ENCODE measurements around the gene VCAM1. TPM values are rescaled to one million over a fixed set of nuclear protein-coding genes. Genes with fewer than 3 reads are reported as not detected.

Gene VCAM1
- polyA plus RNA-seq, 1 donor from 2014 or later, result 3.2 TPM

- no peak overlapping the region for H3K4me3 ChIP-seq (ENCODE audit: low read length)
- no peak overlapping the region for H3K27ac ChIP-seq (ENCODE audit: low read length)
- TF ChIP-seq MXI1 (conservative IDR thresholded peaks at IDR 0.05; ENCODE audit: poor library complexity, severe bottlenecking) (no peak), TAF1 (IDR thresholded peaks at IDR 0.05; ENCODE audit: low read depth) (no peak), SMC3 (conservative IDR thresholded peaks at IDR 0.05; ENCODE audit: poor library complexity) (no peak), CTCF (IDR thresholded peaks at IDR 0.05; ENCODE audit: poor library complexity, severe bottlenecking) (no peak), REST (IDR thresholded peaks at IDR 0.05; ENCODE audit: borderline replicate concordance) (no peak), POLR2AphosphoS5 (IDR thresholded peaks at IDR 0.05) (no peak), EP300 (conservative IDR thresholded peaks at IDR 0.05; ENCODE audit: poor library complexity, severe bottlenecking) (no peak), RAD21 (conservative IDR thresholded peaks at IDR 0.05) (no peak), EZH2 (IDR thresholded peaks at IDR 0.05; ENCODE audit: borderline replicate concordance, insufficient read depth, low read length, poor library complexity, severe bottlenecking) (no peak)
- H3K9me3 ChIP-seq (ENCODE audit: low read length), result no peaks in the 10 kb centered on the region
- H4K20me1 ChIP-seq (ENCODE audit: insufficient read depth), result no peaks in the 10 kb centered on the region
- no peaks in the 10 kb centered on the region for H3K36me3 ChIP-seq (ENCODE audit: insufficient read depth, low read length)
- H2AFZ ChIP-seq (ENCODE audit: low read depth, low read length), result no peak overlapping the region
- no peak overlapping the region for H3K9ac ChIP-seq (ENCODE audit: low read length)
- H3K27me3 ChIP-seq (ENCODE audit: insufficient read depth, low read depth, low read length), result no peaks in the 10 kb centered on the region
- no peaks in the 10 kb centered on the region for H3F3A ChIP-seq (ENCODE audit: insufficient read depth, low read length, poor library complexity, severe bottlenecking)
- H3K4me2 ChIP-seq (ENCODE audit: low read length), result no peak overlapping the region
- H3K79me2 ChIP-seq (replicated peaks; ENCODE audit: insufficient read depth, low read length), result no peaks in the 10 kb centered on the region
- H3K9me2 ChIP-seq (ENCODE audit: insufficient read depth, low read length), result no peaks in the 10 kb centered on the region
Measured at GRCh38 chr1:100736324-100736723, 16.8 kb downstream of the VCAM1 start.

- Histone ChIP-seq H3K27ac (ENCODE audit: low read length) (no peak overlapping the region), H4K20me1 (ENCODE audit: insufficient read depth) (no peaks in the 10 kb centered on the region), H3K9me2 (ENCODE audit: insufficient read depth, low read length) (no peaks in the 10 kb centered on the region), H3K9ac (ENCODE audit: low read length) (no peak overlapping the region), H3K27me3 (ENCODE audit: insufficient read depth, low read depth, low read length) (no peaks in the 10 kb centered on the region), H3K36me3 (ENCODE audit: insufficient read depth, low read length) (no peaks in the 10 kb centered on the region), H3K9me3 (ENCODE audit: low read length) (no peaks in the 10 kb centered on the region), H3F3A (ENCODE audit: insufficient read depth, low read length, poor library complexity, severe bottlenecking) (no peaks in the 10 kb centered on the region), H2AFZ (ENCODE audit: low read depth, low read length) (no peak overlapping the region), H3K4me3 (ENCODE audit: low read length) (no peak overlapping the region), H3K4me2 (ENCODE audit: low read length) (no peak overlapping the region), H3K79me2 (replicated peaks; ENCODE audit: insufficient read depth, low read length) (no peaks in the 10 kb centered on the region)
- TF ChIP-seq TAF1 (IDR thresholded peaks at IDR 0.05; ENCODE audit: low read depth) (no peak), POLR2AphosphoS5 (IDR thresholded peaks at IDR 0.05) (no peak), REST (IDR thresholded peaks at IDR 0.05; ENCODE audit: borderline replicate concordance) (no peak), SMC3 (conservative IDR thresholded peaks at IDR 0.05; ENCODE audit: poor library complexity) (no peak), CTCF (IDR thresholded peaks at IDR 0.05; ENCODE audit: poor library complexity, severe bottlenecking) (no peak), EZH2 (IDR thresholded peaks at IDR 0.05; ENCODE audit: borderline replicate concordance, insufficient read depth, low read length, poor library complexity, severe bottlenecking) (no peak), RAD21 (conservative IDR thresholded peaks at IDR 0.05) (no peak), EP300 (conservative IDR thresholded peaks at IDR 0.05; ENCODE audit: poor library complexity, severe bottlenecking) (no peak), MXI1 (conservative IDR thresholded peaks at IDR 0.05; ENCODE audit: poor library complexity, severe bottlenecking) (no peak)
Measured at GRCh38 chr1:100736746-100737145, 17.2 kb downstream of the VCAM1 start.

Measured in neural cell (in vitro differentiated cells).